ENCODE data around the gene LRBA. TPM values are rescaled to one million over a fixed set of nuclear protein-coding genes. Genes with fewer than 3 reads are reported as not detected.

LRBA gene
- total and polyA plus RNA-seq, 9 of the 15 experiments (the other 6 are each of a cell fraction or from before 2014, with no cell fraction given), result 24.2 to 88.7 (median 59.7) TPM

DNA sequence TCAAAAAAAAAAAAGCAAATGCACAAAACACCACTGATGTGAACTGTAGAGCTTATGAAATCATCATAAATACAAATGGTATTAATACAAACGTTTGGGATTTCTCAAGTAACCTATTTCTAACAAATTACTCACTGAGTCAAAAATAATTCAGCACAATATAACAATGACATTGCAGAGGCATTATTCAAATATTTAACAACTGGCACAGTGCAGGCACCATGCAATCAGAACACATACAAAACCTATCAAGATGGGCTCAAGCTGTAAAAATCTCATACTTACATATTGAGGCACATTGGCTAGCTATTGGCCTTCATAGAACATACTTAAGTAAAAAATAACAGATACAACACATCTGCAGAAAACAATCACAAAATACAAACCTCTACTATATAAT is 81.1 kb downstream of the LRBA start:
- H3K4me1 ChIP-seq (replicated peaks in 1 of 2; ENCODE audit: control insufficient read depth in 2 of 2, insufficient read depth in 2 of 2, low read length in 2 of 2), result no peaks in the 10 kb centered on the region; a peak in 1 of 5 replicates
- DNase-seq (ENCODE audit: extremely low read depth in 1 of 4, low spot score in 3 of 4) (no peak), ATAC-seq (no peak), FAIRE-seq (no peak)
- H3K9ac ChIP-seq (ENCODE audit: insufficient read depth in 1 of 2, low read depth in 2 of 2, low read length in 2 of 2), result no peak overlapping the region
- CTCF ChIA-PET (ENCODE audit: low intra/inter-chr PET ratio), result no interaction called here
- no peaks in the 10 kb centered on the region for H3K9me1 ChIP-seq (ENCODE audit: control insufficient read depth, insufficient read depth, low read length)
- H3K79me2 ChIP-seq (ENCODE audit: control insufficient read depth, insufficient read depth, low read length), result peaks cover 82% of the 10 kb centered on the region
- H3K4me3 ChIP-seq, result no peak overlapping the region
- no peaks in the 10 kb centered on the region for H3K9me3 ChIP-seq (replicated peaks; ENCODE audit: control insufficient read depth, insufficient read depth, low read depth, low read length)
- H3K27me3 ChIP-seq (ENCODE audit: control insufficient read depth in 2 of 2, insufficient read depth in 2 of 2, low read length in 2 of 2), result no peaks in the 10 kb centered on the region
- intact Hi-C loops (cut with micrococcal nuclease), result no loop called here
- H3K36me3 ChIP-seq (ENCODE audit: control insufficient read depth, insufficient read depth, low read length), result no peaks in the 10 kb centered on the region; the same call in 2 of the 3 replicates
- H2AFZ ChIP-seq (ENCODE audit: low read depth, low read length), result no peak overlapping the region
- H4K20me1 ChIP-seq (replicated peaks; ENCODE audit: control insufficient read depth, insufficient read depth, low read length), result no peaks in the 10 kb centered on the region
- in situ Hi-C loops (cut with MboI), result no loop called here
- no TSS peak for BruUV-seq (replicated peaks)
- no peak for TF ChIP-seq ZNF76 (CRISPR knock-in tag; IDR thresholded peaks at IDR 0.05; ENCODE audit: borderline replicate concordance)
- TF ChIP-seq CBX2 (IDR thresholded peaks at IDR 0.05; ENCODE audit: insufficient read depth, low read length, poor library complexity, severe bottlenecking), result no peak
- TF ChIP-seq NFYB (IDR thresholded peaks at IDR 0.05; ENCODE audit: extremely low read depth, insufficient read length), result no peak
- no peak for TF ChIP-seq POLR3G (IDR thresholded peaks at IDR 0.05; ENCODE audit: extremely low read depth, insufficient read length, insufficient replicate concordance)
- H3K4me2 ChIP-seq (ENCODE audit: insufficient read depth, low read length), result no peak overlapping the region
- WGBS (ENCODE audit: insufficient coverage, low coverage, missing lambda C conversion rate), result 11% methylated on average over 1 of the region's 1 CpG
- POLR2A ChIA-PET, result interaction anchor here (1.0 kb wide), 1 partner anchor 15 kb away, joined by 3 read pairs; no protein-coding TSS in a partner anchor
- no peak overlapping the region for H3K27ac ChIP-seq (ENCODE audit: extremely low read depth, low read depth, low read length)

DNA sequence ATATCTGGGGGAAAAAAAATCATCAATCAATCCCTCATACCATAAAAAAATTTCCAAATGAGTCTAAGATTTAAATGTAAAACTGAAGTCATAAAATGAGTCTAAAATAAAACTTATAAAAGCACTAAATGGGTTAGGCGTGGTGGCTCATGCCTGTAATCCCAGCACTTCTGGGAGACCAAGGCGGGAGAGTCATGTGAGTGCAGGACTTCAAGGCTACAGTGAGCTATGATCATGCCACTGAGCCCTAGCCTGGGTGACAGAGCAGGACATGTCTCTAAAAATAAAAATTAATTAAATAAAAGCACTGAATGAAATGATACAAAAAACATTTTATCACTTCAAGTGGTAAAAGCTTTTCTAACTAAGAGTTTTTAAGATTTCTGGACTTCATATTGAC is 83.3 kb downstream of the LRBA start:
- intact Hi-C loops (cut with micrococcal nuclease), result no loop called here
- Histone ChIP-seq H3K4me2 (ENCODE audit: insufficient read depth, low read length) (no peak overlapping the region), H3K9ac (ENCODE audit: insufficient read depth in 1 of 2, low read depth in 2 of 2, low read length in 2 of 2) (no peak overlapping the region), H3K27ac (ENCODE audit: extremely low read depth, low read depth, low read length) (no peak overlapping the region), H3K79me2 (ENCODE audit: control insufficient read depth, insufficient read depth, low read length) (peaks cover 64% of the 10 kb centered on the region), H3K4me1 (replicated peaks in 1 of 2; ENCODE audit: control insufficient read depth in 2 of 2, insufficient read depth in 2 of 2, low read length in 2 of 2) (no peaks in the 10 kb centered on the region), H2AFZ (ENCODE audit: low read depth, low read length) (no peak overlapping the region), H3K36me3 (ENCODE audit: control insufficient read depth, insufficient read depth, low read length) (peaks cover 9% of the 10 kb centered on the region), H3K9me3 (replicated peaks; ENCODE audit: control insufficient read depth, insufficient read depth, low read depth, low read length) (no peaks in the 10 kb centered on the region), H3K9me1 (ENCODE audit: control insufficient read depth, insufficient read depth, low read length) (no peaks in the 10 kb centered on the region), H3K27me3 (ENCODE audit: control insufficient read depth in 2 of 2, insufficient read depth in 2 of 2, low read length in 2 of 2) (no peaks in the 10 kb centered on the region), H4K20me1 (replicated peaks; ENCODE audit: control insufficient read depth, insufficient read depth, low read length) (no peaks in the 10 kb centered on the region), H3K4me3 (no peak overlapping the region)
- DNase-seq (ENCODE audit: extremely low read depth in 1 of 4, low spot score in 3 of 4), result no peak
- in situ Hi-C loops (cut with MboI), result no loop called here
- no TSS peak for BruUV-seq (replicated peaks)
- no peak for FAIRE-seq
- WGBS (ENCODE audit: insufficient coverage, low coverage, missing lambda C conversion rate), result 100% methylated on average over 2 of the region's 2 CpGs
- ChIA-PET CTCF (ENCODE audit: low intra/inter-chr PET ratio) (no interaction called here), POLR2A (interaction anchor here (2.1 kb wide), 1 partner anchor 12 kb away, joined by 7 read pairs; no protein-coding TSS in a partner anchor)
- no peak for ATAC-seq
- TF ChIP-seq, protein P1, sequence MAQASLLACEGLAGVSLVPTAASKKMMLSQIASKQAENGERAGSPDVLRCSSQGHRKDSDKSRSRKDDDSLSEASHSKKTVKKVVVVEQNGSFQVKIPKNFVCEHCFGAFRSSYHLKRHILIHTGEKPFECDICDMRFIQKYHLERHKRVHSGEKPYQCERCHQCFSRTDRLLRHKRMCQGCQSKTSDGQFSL (CRISPR knock-in tag; IDR thresholded peaks at IDR 0.05), result no peak
- TF ChIP-seq, protein P1 (tag; IDR thresholded peaks at IDR 0.05), result no peak
- TF ChIP-seq OTX1 (CRISPR knock-in tag; IDR thresholded peaks at IDR 0.05), result no peak
- TF ChIP-seq HDGF (IDR thresholded peaks at IDR 0.05), result no peak
- no peak for TF ChIP-seq MEF2D (tag; conservative IDR thresholded peaks at IDR 0.05; ENCODE audit: low read depth)
- TF ChIP-seq CTBP1 (IDR thresholded peaks at IDR 0.05; ENCODE audit: borderline replicate concordance), result no peak
- no peak for TF ChIP-seq NFRKB (IDR thresholded peaks at IDR 0.05; ENCODE audit: low read depth)
- no peak for TF ChIP-seq SMARCA5 (IDR thresholded peaks at IDR 0.05)
- no peak for TF ChIP-seq ZNF324 (CRISPR knock-in tag; IDR thresholded peaks at IDR 0.05)

Measured in K562 (cell line).